Neural crest cell (in vitro differentiated cells): Measurements from ENCODE around the gene FCGBP. TPM values are rescaled to one million over a fixed set of nuclear protein-coding genes. Genes with fewer than 3 reads are reported as not detected.
"Not testable (repeated sequence)": the region's sequence is repeated elsewhere in the genome, so short reads cannot be mapped to it uniquely, and the experiment has no call there.

Experiments used
- DNase-seq: peaks from one replicate; pipeline ENCODE4 v3.0.0; 2021; ENCODE audit warnings: low read depth, mixed read lengths, low spot score
- H3K27ac Mint-ChIP-seq: one replicate; pipeline ENCODE4 v1.8.0; 2021; ENCODE audit warnings: mild to moderate bottlenecking, mixed read lengths; ENCODE audit not compliant: unreplicated experiment
- H3K27me3 Mint-ChIP-seq: 2 replicates; pipeline ENCODE4 v1.8.0; 2021; ENCODE audit warnings: low read depth, mild to moderate bottlenecking, mixed read lengths
- H3K36me3 Mint-ChIP-seq: 2 replicates; pipeline ENCODE4 v1.8.0; 2021; ENCODE audit warnings: low read depth, mild to moderate bottlenecking, mixed read lengths
- H3K4me1 Mint-ChIP-seq: 2 replicates; pipeline ENCODE4 v1.8.0; 2021; ENCODE audit warnings: mixed read lengths
- H3K4me3 Mint-ChIP-seq: one replicate; pipeline ENCODE4 v1.8.0; 2021; ENCODE audit warnings: mild to moderate bottlenecking, mixed read lengths
- H3K9me3 Mint-ChIP-seq: 2 replicates; pipeline ENCODE4 v1.8.0; 2021; ENCODE audit warnings: mixed read lengths
- CTCF ChIP-seq: fragments of 200-600 bp; sonication (generic); conservative IDR thresholded peaks from 2 replicates; pipeline ENCODE4 v1.5.0; 2021; ENCODE audit warnings: antibody characterized with exemption, mild to moderate bottlenecking
- total RNA-seq: library from RNA; stranded (reverse); gene quantifications from 2 replicates; pipeline ENCODE4 v1.2.1, GENCODE V29; 2021

FCGBP gene
- total RNA-seq, 1 donor from 2014 or later = 1.0 TPM

- Mint-ChIP-seq H3K27ac (no peak overlapping the region), H3K27me3 (no peaks in the 10 kb centered on the region), H3K9me3 (no peaks in the 10 kb centered on the region), H3K4me3 (no peak overlapping the region), H3K4me1 (peaks cover 31% of the 10 kb centered on the region), H3K36me3 (peaks cover 8% of the 10 kb centered on the region)
- DNase-seq = no peak
- TF ChIP-seq CTCF = no peak
Observed at GRCh38 chr19:39967561-39967960, 33.1 kb upstream of the FCGBP start.

GRCh38 chr19:39966617-39967016, 32.2 kb upstream of the FCGBP start:
- Mint-ChIP-seq H3K4me1 (peaks cover 26% of the 10 kb centered on the region), H3K4me3 (no peak overlapping the region), H3K9me3 (no peaks in the 10 kb centered on the region), H3K36me3 (peaks cover 5% of the 10 kb centered on the region), H3K27ac (no peak overlapping the region), H3K27me3 (no peaks in the 10 kb centered on the region)
- TF ChIP-seq CTCF = no peak
- no peak for DNase-seq

DNA sequence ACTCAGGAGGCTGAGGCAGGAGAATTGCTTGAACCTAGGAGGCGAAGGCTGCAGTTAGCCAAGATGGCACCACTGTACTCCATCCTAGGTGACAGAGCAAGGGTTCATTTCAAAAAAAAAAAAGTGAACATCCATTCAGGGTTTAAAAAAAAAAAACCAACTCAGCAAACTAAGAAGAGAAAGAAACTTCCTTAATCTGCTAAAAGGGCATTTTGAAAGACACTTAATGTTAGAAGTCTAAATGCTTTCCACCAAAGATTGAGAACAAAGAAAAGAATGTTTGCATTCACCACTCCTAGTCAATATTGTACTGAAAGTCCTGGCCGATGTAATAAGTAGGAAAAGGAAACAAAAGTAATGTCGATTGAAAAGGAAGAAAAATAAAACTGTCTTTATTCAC, 29.5 kb upstream of the FCGBP start:
- no peaks in the 10 kb centered on the region for H3K27me3 Mint-ChIP-seq
- H3K27ac Mint-ChIP-seq = no peak overlapping the region

DNA sequence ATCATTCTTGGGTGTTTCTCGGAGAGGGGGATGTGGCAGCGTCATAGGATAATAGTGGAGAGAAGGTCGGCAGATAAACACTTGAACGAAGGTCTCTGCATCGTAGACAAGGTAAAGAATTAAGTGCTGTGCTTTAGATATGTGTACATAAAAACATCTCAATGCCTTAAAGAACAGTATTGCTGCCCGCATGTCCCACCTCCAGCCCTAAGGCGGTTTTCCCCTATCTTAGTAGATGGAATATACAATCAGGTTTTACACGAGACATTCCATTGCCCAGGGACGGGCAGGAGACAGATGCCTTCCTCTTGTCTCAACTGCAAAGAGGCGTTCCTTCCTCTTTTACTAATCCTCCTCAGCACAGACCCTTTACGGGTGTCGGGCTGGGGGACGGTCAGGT, 25.0 kb upstream of the FCGBP start:
- not testable (repeated sequence) for DNase-seq, H3K9me3 Mint-ChIP-seq, H3K27me3 Mint-ChIP-seq, H3K36me3 Mint-ChIP-seq, H3K4me3 Mint-ChIP-seq, H3K27ac Mint-ChIP-seq, H3K4me1 Mint-ChIP-seq

More for the DNA sequence above, 29.5 kb upstream of the FCGBP start:
- no peaks in the 10 kb centered on the region for H3K4me1 Mint-ChIP-seq
- no peak overlapping the region for H3K4me3 Mint-ChIP-seq
- TF ChIP-seq CTCF = no peak
- H3K9me3 Mint-ChIP-seq = no peaks in the 10 kb centered on the region
- DNase-seq = no peak
- H3K36me3 Mint-ChIP-seq = no peaks in the 10 kb centered on the region

DNA sequence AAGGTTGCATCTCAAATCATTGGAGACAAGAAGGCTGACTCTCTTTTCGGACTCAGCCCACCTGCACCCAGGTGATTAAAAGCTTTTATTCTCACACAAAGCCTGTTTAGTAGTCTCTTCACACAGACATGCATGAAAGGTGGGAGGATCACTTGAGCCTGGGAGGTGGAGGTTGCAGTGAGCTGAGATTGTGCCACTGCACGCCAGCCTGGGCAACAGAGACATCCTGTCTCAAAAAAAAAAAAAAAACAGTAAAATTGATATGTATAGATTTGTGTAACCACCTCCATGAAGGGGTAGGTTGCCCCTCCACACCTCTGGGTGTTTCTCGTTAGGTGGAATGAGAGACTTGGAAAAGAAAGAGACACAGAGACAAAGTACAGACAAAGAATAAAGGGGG, 24.5 kb upstream of the FCGBP start:
- not testable (repeated sequence) for DNase-seq, H3K36me3 Mint-ChIP-seq, H3K4me3 Mint-ChIP-seq

DNA sequence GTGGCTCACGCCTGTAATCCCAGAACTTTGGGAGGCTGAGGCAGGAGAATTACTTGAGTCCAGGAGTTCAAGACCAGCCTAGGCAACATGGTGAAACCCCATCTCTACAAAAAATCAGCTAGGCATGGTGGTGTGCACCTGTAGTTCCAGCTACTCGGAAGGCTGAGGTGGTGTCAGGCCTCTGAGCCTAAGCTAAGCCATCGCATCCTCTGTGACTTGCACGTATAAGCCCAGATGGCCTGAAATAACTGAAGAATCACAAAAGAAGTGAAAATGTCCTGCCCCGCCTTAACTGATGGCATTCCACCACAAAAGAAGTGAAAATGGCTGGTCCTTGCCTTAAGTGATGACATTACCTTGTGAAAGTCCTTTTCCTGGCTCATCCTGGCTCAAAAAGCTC, 23.5 kb upstream of the FCGBP start:
- not testable (repeated sequence) for DNase-seq, H3K9me3 Mint-ChIP-seq, H3K4me3 Mint-ChIP-seq, H3K27ac Mint-ChIP-seq, H3K4me1 Mint-ChIP-seq, H3K36me3 Mint-ChIP-seq, H3K27me3 Mint-ChIP-seq

More for the DNA sequence above, 24.5 kb upstream of the FCGBP start:
- not testable (repeated sequence) for H3K27me3 Mint-ChIP-seq, H3K9me3 Mint-ChIP-seq, H3K4me1 Mint-ChIP-seq, H3K27ac Mint-ChIP-seq

DNA sequence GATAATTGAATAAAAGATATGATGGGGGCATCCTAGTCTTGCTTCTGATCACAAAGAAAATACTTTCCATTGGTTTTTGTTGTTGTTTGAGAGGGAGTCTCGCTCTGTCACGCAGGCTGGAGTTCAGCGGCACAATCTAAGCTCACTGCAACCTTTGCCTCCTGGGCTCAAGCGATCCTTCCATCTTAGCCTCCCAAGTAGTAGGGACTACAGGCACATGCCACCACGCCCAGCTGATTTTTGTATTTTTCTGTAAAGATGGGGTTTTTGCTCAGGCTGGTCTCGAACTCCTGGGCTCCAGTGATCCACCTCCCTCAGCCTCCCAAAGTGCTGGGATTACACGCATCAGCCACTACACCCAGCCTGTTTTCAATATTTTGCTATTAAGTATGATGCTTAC, 19.5 kb upstream of the FCGBP start:
- TF ChIP-seq CTCF = no peak
- Mint-ChIP-seq H3K4me1 (no peaks in the 10 kb centered on the region), H3K36me3 (no peaks in the 10 kb centered on the region), H3K4me3 (no peak overlapping the region), H3K27ac (no peak overlapping the region), H3K9me3 (no peaks in the 10 kb centered on the region), H3K27me3 (no peaks in the 10 kb centered on the region)
- DNase-seq = no peak
